H9 (cell line): Measurements from ENCODE around the gene PFN2. TPM values are rescaled to one million over a fixed set of nuclear protein-coding genes. Genes with fewer than 3 reads are reported as not detected.

ENCODE experiments used
- DNase-seq: peaks from one replicate; pipeline ENCODE4 v3.0.0-alpha.2; 2017
- H2AFZ ChIP-seq: one replicate; pipeline ENCODE4 v1.6.1; 2013; ENCODE audit warnings: mild to moderate bottlenecking, low read length, control low read depth, moderate library complexity
- H2AK5ac ChIP-seq: 2 replicates; pipeline ENCODE4 v1.6.1; 2013; ENCODE audit warnings: low read length, control low read depth, mixed read lengths; ENCODE audit not compliant: insufficient read length
- H2BK120ac ChIP-seq: one replicate; pipeline ENCODE4 v1.6.1; 2013; ENCODE audit warnings: low read depth, mild to moderate bottlenecking, low read length, control low read depth, inconsistent platforms; ENCODE audit not compliant: poor library complexity, severe bottlenecking
- H2BK12ac ChIP-seq: 2 replicates; pipeline ENCODE4 v1.6.1; 2013; ENCODE audit warnings: low read length, control low read depth, mixed read lengths, low read depth; ENCODE audit not compliant: insufficient read length
- H2BK15ac ChIP-seq: 2 replicates; pipeline ENCODE4 v1.6.1; 2013; ENCODE audit warnings: low read depth, low read length, control low read depth
- H2BK20ac ChIP-seq: one replicate; pipeline ENCODE4 v1.6.1; 2013; ENCODE audit warnings: low read depth, mild to moderate bottlenecking, low read length, control low read depth, inconsistent platforms; ENCODE audit not compliant: poor library complexity, severe bottlenecking
- H2BK5ac ChIP-seq: 2 replicates; pipeline ENCODE4 v1.6.1; 2013; ENCODE audit warnings: low read length, control low read depth, mixed read lengths; ENCODE audit not compliant: insufficient read length
- H3K14ac ChIP-seq: 2 replicates; pipeline ENCODE4 v1.6.1; 2013; ENCODE audit warnings: low read length, control low read depth; ENCODE audit not compliant: insufficient read depth
- H3K18ac ChIP-seq: 2 replicates; pipeline ENCODE4 v1.6.1; 2013; ENCODE audit warnings: low read depth, mild to moderate bottlenecking, mixed read lengths, low read length, control low read depth; ENCODE audit not compliant: insufficient read length
- H3K23ac ChIP-seq: 2 replicates; pipeline ENCODE4 v1.6.1; 2013; ENCODE audit warnings: low read length, control low read depth, mixed read lengths, low read depth; ENCODE audit not compliant: insufficient read length
- H3K23me2 ChIP-seq: 2 replicates; pipeline ENCODE4 v1.6.1; 2013; ENCODE audit warnings: low read depth, mild to moderate bottlenecking, mixed read lengths, low read length, control low read depth; ENCODE audit not compliant: insufficient read length, poor library complexity, severe bottlenecking
- H3K27ac ChIP-seq: 2 replicates; pipeline ENCODE4 v1.5.1; 2013; ENCODE audit warnings: low read length, control low read depth, mixed read lengths, low read depth; ENCODE audit not compliant: insufficient read length
- H3K27me3 ChIP-seq: 2 replicates; pipeline ENCODE4 v1.6.1; 2013; ENCODE audit warnings: low read length, control low read depth, inconsistent platforms; ENCODE audit not compliant: insufficient read depth
- H3K4ac ChIP-seq: 2 replicates; pipeline ENCODE4 v1.6.1; 2013; ENCODE audit warnings: low read depth, mild to moderate bottlenecking, control low read depth, inconsistent platforms, low read length, moderate library complexity
- H3K4me1 ChIP-seq: 2 replicates; pipeline ENCODE4 v1.6.1; 2013; ENCODE audit warnings: low read length, control low read depth, inconsistent platforms; ENCODE audit not compliant: insufficient read depth
- H3K4me2 ChIP-seq: 2 replicates; pipeline ENCODE4 v1.6.1; 2013; ENCODE audit warnings: low read length, control low read depth, mixed read lengths; ENCODE audit not compliant: insufficient read length, insufficient read depth
- H3K56ac ChIP-seq: 2 replicates; pipeline ENCODE4 v1.6.1; 2013; ENCODE audit warnings: low read depth, mild to moderate bottlenecking, mixed read lengths, low read length, control low read depth; ENCODE audit not compliant: insufficient read length
- H3K79me1 ChIP-seq: 2 replicates; pipeline ENCODE4 v1.6.1; 2013; ENCODE audit warnings: low read depth, mild to moderate bottlenecking, moderate library complexity, low read length, control low read depth, inconsistent platforms; ENCODE audit not compliant: insufficient read depth, poor library complexity, severe bottlenecking
- H3K79me2 ChIP-seq: 2 replicates; pipeline ENCODE4 v1.6.1; 2013; ENCODE audit warnings: low read length, control low read depth, inconsistent platforms; ENCODE audit not compliant: insufficient read depth
- H3K9ac ChIP-seq: 2 replicates; pipeline ENCODE4 v1.6.1; 2013; ENCODE audit warnings: low read length, control low read depth, mixed read lengths; ENCODE audit not compliant: insufficient read length; ENCODE audit errors: extremely low read depth
- H3K9me3 ChIP-seq: one replicate; pipeline ENCODE4 v1.6.1; 2013; ENCODE audit warnings: low read depth, low read length, inconsistent platforms; ENCODE audit not compliant: control insufficient read depth
- H3T11ph ChIP-seq: one replicate; pipeline ENCODE4 v1.6.1; 2013; ENCODE audit warnings: mild to moderate bottlenecking, low read length, control low read depth, inconsistent platforms
- H4K20me1 ChIP-seq: one replicate; pipeline ENCODE4 v1.6.1; 2013; ENCODE audit not compliant: control insufficient read depth, insufficient read length, insufficient read depth
- H4K5ac ChIP-seq: 2 replicates; pipeline ENCODE4 v1.6.1; 2013; ENCODE audit warnings: low read depth, mild to moderate bottlenecking, mixed read lengths, low read length, control low read depth; ENCODE audit not compliant: insufficient read length
- H4K8ac ChIP-seq: replicated peaks from 2 replicates; pipeline ENCODE4 v1.6.1; 2013; ENCODE audit warnings: low read length, control low read depth, mixed read lengths, low read depth; ENCODE audit not compliant: insufficient read length
- H4K91ac ChIP-seq: 2 replicates; pipeline ENCODE4 v1.6.1; 2013; ENCODE audit warnings: low read depth, mild to moderate bottlenecking, moderate library complexity, mixed read lengths, low read length, control low read depth; ENCODE audit not compliant: insufficient read length
- H3K27ac Mint-ChIP-seq, 3 experiments: 2 replicates in 2 of 3; 3 replicates in 1 of 3; pipeline ENCODE4 v1.8.0; 2020 to 2021; ENCODE audit warnings: mixed read lengths in 3 of 3, mild to moderate bottlenecking in 1 of 3, moderate library complexity in 1 of 3
- H3K27me3 Mint-ChIP-seq: 2 replicates; pipeline ENCODE4 v1.8.0; 2021; ENCODE audit warnings: low read depth, mild to moderate bottlenecking, moderate library complexity, mixed read lengths
- H3K36me3 Mint-ChIP-seq, 3 experiments: 2 replicates in 2 of 3; 3 replicates in 1 of 3; pipeline ENCODE4 v1.8.0; 2020 to 2021; ENCODE audit warnings: low read depth in 3 of 3, mixed read lengths in 3 of 3; ENCODE audit not compliant: insufficient read depth in 1 of 3
- H3K4me1 Mint-ChIP-seq, 2 experiments: 2 replicates each; pipeline ENCODE4 v1.8.0; 2020; ENCODE audit warnings: mixed read lengths in 2 of 2
- H3K4me3 Mint-ChIP-seq, 2 experiments: 2 replicates in 1 of 2; 3 replicates in 1 of 2; pipeline ENCODE4 v1.8.0; 2020 to 2021; ENCODE audit warnings: mild to moderate bottlenecking in 2 of 2, mixed read lengths in 2 of 2, moderate library complexity in 1 of 2
- H3K9me3 Mint-ChIP-seq, 2 experiments: 2 replicates in 1 of 2; 3 replicates in 1 of 2; pipeline ENCODE4 v1.8.0; 2020; ENCODE audit warnings: mild to moderate bottlenecking in 2 of 2, mixed read lengths in 2 of 2, moderate library complexity in 1 of 2
- WGBS: extraction: QIAGEN DNeasy Blood & Tissue Kit; methylation state at CpG from one replicate; pipeline ENCODE4 v1.1.7; 2013; ENCODE audit warnings: missing lambda C conversion rate, low lambda C conversion rate, mixed read lengths; ENCODE audit not compliant: insufficient read length; ENCODE audit errors: extremely low coverage; 5-methylcytosine and 5-hydroxymethylcytosine counted together
- total RNA-seq: library from RNA; stranded (reverse); gene quantifications from 2 replicates; pipeline ENCODE4 v1.2.1, GENCODE V29; 2021
- TF ChIP-seq, protein P1 (sequence below): fragments of 200-600 bp; sonication (generic); conservative IDR thresholded peaks from 3 replicates; pipeline ENCODE4 v1.8.0; 2021; ENCODE audit warnings: antibody characterized with exemption, mild to moderate bottlenecking

Gene PFN2
- total RNA-seq, 1 experiment from 2014 or later, result 174 TPM

DNA sequence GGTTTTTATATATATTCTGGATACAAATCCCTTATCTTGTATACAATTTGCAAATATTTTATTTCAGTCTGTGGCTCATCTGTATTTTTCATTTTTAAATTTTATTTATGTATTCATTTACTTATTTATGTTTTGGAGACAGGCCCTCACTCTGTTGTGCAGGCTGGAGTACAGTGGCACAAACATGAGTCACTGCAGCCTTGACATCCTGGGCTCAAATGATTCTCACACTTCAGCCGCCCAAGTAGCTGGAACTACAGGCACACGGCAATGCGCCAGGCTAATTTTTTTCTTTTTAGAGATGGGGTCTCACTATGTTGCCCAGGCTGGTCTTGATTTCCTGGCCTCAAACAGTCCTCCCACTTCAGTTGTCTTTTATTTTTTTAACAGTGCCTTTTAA, 50.6 kb downstream of the PFN2 start:
- Histone ChIP-seq H3K56ac (no peak overlapping the region), H2BK5ac (no peak overlapping the region), H2BK15ac (no peak overlapping the region), H4K20me1 (no peaks in the 10 kb centered on the region), H4K8ac (no peak overlapping the region), H3K27me3 (no peaks in the 10 kb centered on the region), H3K4me2 (no peak overlapping the region), H3K14ac (no peak overlapping the region), H2BK20ac (no peak overlapping the region), H2AFZ (no peak overlapping the region), H3K23me2 (no peaks in the 10 kb centered on the region), H3K23ac (no peak overlapping the region), H3K9ac (no peak overlapping the region), H2AK5ac (no peak overlapping the region), H2BK120ac (no peak overlapping the region), H3K4ac (no peak overlapping the region), H3K79me2 (no peaks in the 10 kb centered on the region), H3K79me1 (no peaks in the 10 kb centered on the region), H3K27ac (no peak overlapping the region), H2BK12ac (no peak overlapping the region), H3K4me1 (no peaks in the 10 kb centered on the region), H3K9me3 (no peaks in the 10 kb centered on the region), H4K5ac (no peak overlapping the region), H3K18ac (no peak overlapping the region), H3T11ph (no peak overlapping the region), H4K91ac (no peak overlapping the region)
- DNase-seq, result no peak
- Mint-ChIP-seq H3K36me3 (peaks cover 5 to 14% (median 12%) of the 10 kb centered on the region in 3 experiments; a peak in 5 of 7 replicates), H3K9me3 (no peaks in the 10 kb centered on the region), H3K4me3 (no peak overlapping the region), H3K27ac (no peak overlapping the region), H3K4me1 (no peaks in the 10 kb centered on the region), H3K27me3 (no peaks in the 10 kb centered on the region)
- no CpG with 5 or more reads among the region's 3 CpGs for WGBS
- TF ChIP-seq, protein P1, sequence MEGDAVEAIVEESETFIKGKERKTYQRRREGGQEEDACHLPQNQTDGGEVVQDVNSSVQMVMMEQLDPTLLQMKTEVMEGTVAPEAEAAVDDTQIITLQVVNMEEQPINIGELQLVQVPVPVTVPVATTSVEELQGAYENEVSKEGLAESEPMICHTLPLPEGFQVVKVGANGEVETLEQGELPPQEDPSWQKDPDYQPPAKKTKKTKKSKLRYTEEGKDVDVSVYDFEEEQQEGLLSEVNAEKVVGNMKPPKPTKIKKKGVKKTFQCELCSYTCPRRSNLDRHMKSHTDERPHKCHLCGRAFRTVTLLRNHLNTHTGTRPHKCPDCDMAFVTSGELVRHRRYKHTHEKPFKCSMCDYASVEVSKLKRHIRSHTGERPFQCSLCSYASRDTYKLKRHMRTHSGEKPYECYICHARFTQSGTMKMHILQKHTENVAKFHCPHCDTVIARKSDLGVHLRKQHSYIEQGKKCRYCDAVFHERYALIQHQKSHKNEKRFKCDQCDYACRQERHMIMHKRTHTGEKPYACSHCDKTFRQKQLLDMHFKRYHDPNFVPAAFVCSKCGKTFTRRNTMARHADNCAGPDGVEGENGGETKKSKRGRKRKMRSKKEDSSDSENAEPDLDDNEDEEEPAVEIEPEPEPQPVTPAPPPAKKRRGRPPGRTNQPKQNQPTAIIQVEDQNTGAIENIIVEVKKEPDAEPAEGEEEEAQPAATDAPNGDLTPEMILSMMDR, result no peak
